HS-5 (cell line): ENCODE results near the gene ABTB1.
"Not testable (repeated sequence)": the region's sequence is repeated elsewhere in the genome, so short reads cannot be mapped to it uniquely, and the experiment has no call there.

Source experiments
- DNase-seq: peaks from one replicate; pipeline ENCODE4 v3.0.0-alpha.2; 2012; ENCODE audit warnings: low read depth

ABTB1 gene

GRCh38 chr3:127673191-127674100 is 694 bp downstream of the ABTB1 start:
- DNase-seq, result no peak

DNA sequence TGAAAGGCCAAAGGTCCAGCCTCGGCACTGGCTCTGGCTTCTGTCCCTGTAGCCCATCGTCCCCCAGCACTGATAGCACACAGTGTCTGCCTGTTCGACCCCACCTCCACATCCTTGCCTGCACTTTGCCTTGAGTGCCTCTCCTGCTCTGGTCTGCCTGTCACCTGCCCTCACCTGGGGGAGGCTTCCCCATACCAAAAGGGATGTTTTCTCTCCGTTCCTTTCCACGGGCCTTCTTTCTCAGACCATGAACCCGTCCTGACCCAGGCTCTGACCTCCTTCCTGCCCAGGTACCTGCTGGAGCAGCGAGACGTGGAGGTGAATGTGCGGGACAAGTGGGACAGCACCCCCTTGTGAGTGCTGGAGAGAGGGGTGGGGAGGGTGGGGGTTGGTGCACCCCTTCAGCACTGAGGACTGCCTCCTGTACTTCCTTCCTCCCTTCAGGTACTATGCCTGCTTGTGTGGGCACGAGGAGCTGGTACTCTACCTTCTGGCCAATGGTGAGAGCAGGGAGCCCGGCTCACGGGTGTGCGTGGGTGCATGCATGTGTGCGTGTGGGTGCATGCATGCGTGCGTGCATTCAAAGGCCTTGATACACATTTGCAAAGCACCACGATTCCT is 1.5 kb downstream of the ABTB1 start:
- DNase-seq, result no peak

GRCh38 chr3:127674790-127675189 is 2.0 kb downstream of the ABTB1 start:
- no peak for DNase-seq

DNA sequence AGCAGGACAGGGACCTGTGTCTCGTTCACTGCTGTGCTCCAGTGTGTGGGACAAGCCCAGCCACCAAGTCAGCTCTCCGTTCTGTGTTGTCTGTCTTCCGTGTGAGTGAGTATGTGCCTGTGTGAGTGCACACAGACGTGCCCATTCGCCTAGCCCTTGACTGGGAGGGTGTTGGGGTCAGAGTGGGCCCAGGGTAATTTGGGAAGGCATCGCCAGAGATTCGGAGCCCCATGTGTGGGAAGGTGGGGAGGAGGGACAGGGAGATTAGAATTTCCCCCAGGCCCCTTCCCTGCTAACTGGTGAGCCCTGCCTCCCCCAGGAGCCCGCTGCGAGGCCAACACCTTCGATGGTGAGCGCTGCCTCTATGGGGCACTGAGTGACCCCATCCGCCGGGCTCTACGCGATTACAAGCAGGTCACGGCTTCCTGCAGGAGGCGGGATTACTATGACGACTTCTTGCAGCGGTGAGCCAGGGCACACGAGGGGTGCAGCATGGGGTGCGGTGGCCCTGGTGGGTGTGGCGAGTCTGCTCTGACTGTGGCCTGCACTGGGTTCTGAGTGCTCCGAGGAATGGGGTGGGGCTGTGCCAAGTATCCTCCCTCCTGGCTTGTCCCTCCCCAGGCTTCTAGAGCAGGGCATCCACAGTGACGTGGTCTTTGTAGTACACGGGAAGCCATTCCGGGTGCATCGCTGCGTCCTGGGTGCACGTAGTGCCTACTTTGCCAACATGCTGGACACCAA is 3.1 kb downstream of the ABTB1 start:
- DNase-seq, result no peak

DNA sequence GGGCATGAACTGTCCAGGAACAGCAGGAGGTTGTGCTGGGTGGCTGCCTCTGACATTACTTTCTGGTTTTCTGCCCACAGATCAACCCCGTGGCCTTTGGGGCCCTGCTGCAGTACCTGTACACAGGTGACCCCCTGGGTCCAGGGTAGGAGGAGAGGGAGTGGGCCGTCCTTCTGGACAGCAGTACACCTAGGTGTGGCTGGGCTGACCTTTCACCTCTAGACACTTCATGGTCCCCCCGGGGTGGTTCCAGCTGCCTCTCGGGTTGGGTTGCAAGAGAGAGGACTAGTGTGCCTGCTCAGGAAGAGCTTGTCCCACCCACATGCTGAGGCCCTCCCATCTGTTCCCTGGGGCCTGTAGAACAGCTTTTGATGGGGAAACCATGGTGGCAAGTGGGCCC is 3.7 kb downstream of the ABTB1 start:
- DNase-seq, result no peak

- DNase-seq, result no peak
Measured at GRCh38 chr3:127676921-127677351, 4.2 kb downstream of the ABTB1 start.

DNA sequence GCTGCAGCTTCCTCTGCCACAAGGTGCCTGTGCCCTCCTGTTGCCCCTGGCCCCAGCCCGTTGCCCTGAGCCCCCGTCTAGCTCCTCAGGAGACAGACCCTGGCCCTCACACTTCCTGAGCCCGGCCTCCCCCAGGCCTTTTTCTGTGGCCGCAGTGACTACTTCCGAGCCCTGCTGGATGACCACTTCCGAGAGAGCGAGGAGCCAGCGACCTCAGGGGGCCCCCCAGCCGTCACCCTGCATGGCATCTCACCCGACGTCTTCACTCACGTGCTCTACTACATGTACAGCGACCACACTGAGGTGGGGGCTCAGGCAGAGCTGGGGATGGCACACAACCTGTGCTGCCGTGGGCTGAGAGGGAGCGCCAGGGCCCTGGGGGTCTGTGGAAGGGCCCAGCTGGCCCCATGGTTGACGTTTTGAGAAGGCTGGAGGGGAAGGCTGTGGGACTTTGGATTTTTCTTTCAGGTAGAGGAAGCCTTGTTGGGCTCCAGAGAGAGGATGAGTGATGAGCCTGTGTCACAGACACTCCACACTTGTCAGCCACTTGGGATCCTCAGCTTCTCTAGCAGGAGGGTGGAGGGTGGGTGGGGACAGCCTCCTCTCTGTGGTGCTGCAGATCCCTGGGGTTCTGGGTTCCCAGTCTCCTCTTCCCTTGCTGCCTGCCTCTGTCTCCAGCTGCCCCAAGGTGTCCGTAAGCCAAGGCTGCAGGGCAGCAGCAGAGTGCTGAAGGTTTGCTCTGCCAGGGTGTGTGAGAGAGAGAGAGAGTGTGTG is 5.0 kb downstream of the ABTB1 start:
- no peak for DNase-seq

- no peak for DNase-seq
Measured at GRCh38 chr3:127678315-127678599, 5.5 kb downstream of the ABTB1 start.

GRCh38 chr3:127678611-127679533 is 6.1 kb downstream of the ABTB1 start:
- DNase-seq, result no peak

DNA sequence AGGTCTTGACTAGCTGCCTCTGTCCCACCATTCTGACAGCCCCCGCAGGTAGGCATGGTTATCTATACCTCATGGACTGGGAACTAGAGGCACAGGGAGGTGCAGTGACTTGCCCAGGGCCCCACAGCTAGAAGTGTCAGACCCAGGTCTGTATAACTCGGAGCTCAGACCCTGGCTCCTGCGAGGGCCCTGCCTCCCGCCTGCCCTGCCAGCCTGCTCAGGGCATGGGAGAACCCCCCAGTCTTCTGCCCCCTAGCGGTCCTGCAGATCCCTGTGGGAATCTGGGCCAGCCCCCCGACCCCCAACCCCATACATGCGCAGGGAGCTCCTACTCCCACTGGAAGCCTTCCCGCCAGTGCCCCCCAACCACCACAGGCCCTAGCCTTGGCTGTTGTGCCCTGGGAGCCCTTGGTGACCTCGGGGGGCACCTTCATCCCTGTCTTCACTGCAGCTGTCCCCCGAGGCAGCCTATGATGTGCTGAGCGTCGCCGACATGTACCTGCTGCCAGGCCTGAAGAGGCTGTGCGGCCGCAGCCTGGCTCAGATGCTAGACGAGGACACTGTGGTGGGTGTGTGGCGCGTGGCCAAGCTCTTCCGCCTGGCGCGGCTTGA is 6.9 kb downstream of the ABTB1 start:
- DNase-seq, result no peak

GRCh38 chr3:127680146-127680661 is 7.5 kb downstream of the ABTB1 start:
- no peak for DNase-seq

GRCh38 chr3:127680798-127681221 is 8.1 kb downstream of the ABTB1 start:
- no peak for DNase-seq

DNA sequence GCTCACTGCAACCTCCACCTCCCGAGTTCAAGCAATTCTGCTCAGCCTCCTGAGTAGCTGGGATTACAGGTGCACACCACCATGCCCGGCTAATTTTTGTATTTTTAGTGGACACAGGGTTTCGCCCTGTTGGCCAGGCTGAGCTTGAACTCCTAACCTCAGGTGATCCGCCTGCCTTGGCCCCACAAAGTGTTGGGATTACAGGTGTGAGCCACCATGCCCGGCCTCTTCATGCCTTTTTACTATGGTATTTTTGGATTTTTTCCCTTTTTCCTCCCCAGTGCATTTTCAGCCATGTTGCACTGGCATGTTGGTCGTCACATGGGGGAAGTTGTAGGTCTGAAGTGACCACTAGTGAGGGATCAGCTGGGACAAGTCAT is 9.4 kb downstream of the ABTB1 start:
- DNase-seq, result not testable (repeated sequence)

DNA sequence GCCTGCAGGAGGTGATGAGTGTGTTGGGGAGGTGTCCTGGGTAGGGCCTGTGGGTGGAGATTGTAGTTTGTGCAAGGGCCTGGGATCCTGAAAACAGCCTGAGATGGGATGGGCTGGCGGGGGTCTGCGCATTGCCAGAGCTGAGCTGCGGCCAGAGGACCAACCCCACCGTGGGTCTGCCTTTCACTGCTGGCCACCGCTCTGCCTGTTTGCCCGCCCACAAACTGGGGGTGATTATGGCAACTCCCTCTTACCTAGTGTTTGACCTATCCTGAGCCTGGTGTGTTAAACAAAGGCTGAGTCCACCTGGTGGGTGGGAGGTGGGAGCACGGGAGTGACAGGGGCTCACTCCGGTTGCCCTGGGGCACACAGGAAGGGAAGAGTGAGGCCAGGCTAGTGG is 9.8 kb downstream of the ABTB1 start:
- no peak for DNase-seq

DNA sequence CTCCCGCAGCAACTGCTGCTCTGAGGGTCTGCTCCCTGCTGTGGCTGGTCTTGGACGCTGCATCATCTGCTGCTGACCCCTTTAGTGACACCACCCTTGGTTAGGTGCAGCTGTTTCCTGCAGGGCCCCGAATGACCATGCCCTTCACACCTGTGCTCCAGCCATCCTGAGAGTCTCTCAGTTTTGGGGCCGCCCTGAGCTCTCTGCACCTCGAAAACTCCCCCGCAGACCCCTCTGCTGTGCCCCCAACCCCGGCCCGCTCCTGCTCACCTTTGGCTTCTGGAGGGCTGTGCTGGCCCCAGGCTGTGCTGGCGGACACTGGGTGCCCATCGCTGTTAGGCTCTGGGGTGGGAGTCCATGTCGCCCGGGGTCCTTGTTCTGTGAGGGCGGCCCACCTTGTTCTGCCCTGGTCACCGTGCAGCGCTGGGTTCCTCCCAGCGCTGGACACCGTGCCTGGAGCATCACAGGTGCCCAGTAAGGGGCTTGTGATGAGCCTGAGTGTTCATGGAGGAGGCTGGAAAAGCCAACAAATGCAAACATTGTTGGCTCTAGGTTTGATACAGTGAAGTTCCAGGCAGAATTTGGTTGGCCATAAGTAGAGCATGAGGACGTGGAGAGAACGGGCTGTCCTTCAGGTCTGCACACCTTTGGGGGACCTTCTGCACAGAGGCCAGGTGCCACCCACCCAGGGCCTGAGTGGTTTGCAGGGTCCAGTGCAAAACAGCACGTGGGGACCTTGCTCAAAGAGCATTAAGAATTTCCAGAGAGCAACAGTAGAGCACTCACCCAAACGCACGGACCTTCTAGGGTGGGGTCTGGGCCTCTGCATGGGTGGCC is 12.3 kb downstream of the ABTB1 start:
- DNase-seq, result no peak

GRCh38 chr3:127685708-127686511 is 13.2 kb downstream of the ABTB1 start:
- no peak for DNase-seq

- no peak for DNase-seq
Measured at GRCh38 chr3:127686512-127686894, 13.8 kb downstream of the ABTB1 start.

- DNase-seq, result no peak
Measured at GRCh38 chr3:127687228-127687737, 14.5 kb downstream of the ABTB1 start.

DNA sequence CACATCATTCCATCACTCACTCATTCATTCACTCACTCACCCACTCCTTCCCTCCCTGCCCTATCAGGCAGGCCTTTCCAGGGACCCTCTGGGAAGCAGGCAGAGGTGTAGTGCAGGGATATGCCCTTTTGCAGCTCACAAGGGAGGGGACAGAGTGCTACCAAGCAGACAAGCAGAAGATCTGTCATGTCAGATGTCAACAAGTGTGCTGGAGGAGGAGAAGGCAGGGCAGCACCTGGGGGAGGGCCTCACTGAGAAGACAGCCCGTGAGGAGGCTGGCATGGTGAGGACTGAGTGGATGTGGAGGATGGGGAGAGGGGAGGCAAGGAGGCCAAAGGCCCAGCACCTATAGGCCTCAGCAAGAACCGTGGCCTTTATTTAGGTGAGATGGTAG is 15.3 kb downstream of the ABTB1 start:
- DNase-seq, result no peak
